HepG2 (cell line): ENCODE results near the gene ZNF687. TPM values are rescaled to one million over a fixed set of nuclear protein-coding genes. Genes with fewer than 3 reads are reported as not detected.

Source experiments
- CEBPZ ChIP-seq: IDR thresholded peaks from 2 replicates; pipeline ENCODE4 v1.6.1; 2012; ENCODE audit warnings: low read length, improper control_type of control experiment
- ELK4 ChIP-seq: sonication (generic); formaldehyde crosslinking; IDR thresholded peaks from 2 replicates; pipeline ENCODE4 v1.9.0; 2021; ENCODE audit warnings: missing genetic modification reagents, borderline replicate concordance
- GTF2F1 ChIP-seq: fragments of 150-350 bp; IDR thresholded peaks from 2 replicates; pipeline ENCODE4 v1.6.1; 2014; ENCODE audit warnings: low read length
- HNF4G ChIP-seq, 2 experiments: sonication (generic) in 1 of 2; formaldehyde crosslinking in 1 of 2; IDR thresholded peaks; 2 replicates each; pipeline versions ENCODE4 v1.4.0 to v1.6.1; 2011 to 2020; ENCODE audit warnings: borderline replicate concordance in 2 of 2, low read depth in 2 of 2, mild to moderate bottlenecking in 2 of 2, low read length in 1 of 2, missing genetic modification reagents in 1 of 2, moderate library complexity in 1 of 2
- IRF9 ChIP-seq: sonication (generic); formaldehyde crosslinking; IDR thresholded peaks from 2 replicates; pipeline ENCODE4 v1.8.0; 2022; ENCODE audit warnings: missing genetic modification reagents, mild to moderate bottlenecking, borderline replicate concordance
- JUNB ChIP-seq: sonication (generic); formaldehyde crosslinking; IDR thresholded peaks from 2 replicates; pipeline ENCODE4 v1.8.0; 2022; ENCODE audit warnings: missing genetic modification reagents, mild to moderate bottlenecking, borderline replicate concordance
- MZF1 ChIP-seq: sonication (generic); formaldehyde crosslinking; IDR thresholded peaks from 2 replicates; pipeline ENCODE4 v1.8.1; 2023; ENCODE audit warnings: mild to moderate bottlenecking, missing genetic modification reagents, borderline replicate concordance
- RBM39 ChIP-seq: fragments of 200-400 bp; formaldehyde crosslinking; IDR thresholded peaks from one replicate; pipeline ENCODE4 v1.6.1; 2018; ENCODE audit warnings: antibody characterized with exemption, mild to moderate bottlenecking, low read depth, low read length; ENCODE audit not compliant: poor library complexity, severe bottlenecking
- RORA ChIP-seq: sonication (generic); formaldehyde crosslinking; IDR thresholded peaks from 2 replicates; pipeline ENCODE4 v1.5.0; 2020; ENCODE audit warnings: mild to moderate bottlenecking, missing genetic modification reagents, moderate library complexity
- SUZ12 ChIP-seq: fragments of 150-350 bp; IDR thresholded peaks from 2 replicates; pipeline ENCODE4 v1.6.1; 2014; ENCODE audit warnings: low read depth, low read length
- TERF1 ChIP-seq: sonication (generic); formaldehyde crosslinking; IDR thresholded peaks from 2 replicates; pipeline ENCODE4 v1.8.0; 2022; ENCODE audit warnings: mild to moderate bottlenecking, missing genetic modification reagents, moderate library complexity
- THAP7 ChIP-seq: sonication (generic); formaldehyde crosslinking; IDR thresholded peaks from 2 replicates; pipeline ENCODE4 v1.8.1; 2023; ENCODE audit warnings: mild to moderate bottlenecking, missing genetic modification reagents
- ZFAT ChIP-seq: sonication (generic); formaldehyde crosslinking; conservative IDR thresholded peaks from 2 replicates; pipeline ENCODE4 v1.8.1; 2023; ENCODE audit warnings: missing genetic modification reagents, inconsistent platforms
- ZNF230 ChIP-seq: sonication (generic); formaldehyde crosslinking; IDR thresholded peaks from 2 replicates; pipeline ENCODE4 v1.4.0; 2020; ENCODE audit warnings: mild to moderate bottlenecking, missing genetic modification reagents
- ZNF577 ChIP-seq: sonication (generic); formaldehyde crosslinking; IDR thresholded peaks from 2 replicates; pipeline ENCODE4 v1.4.0; 2020; ENCODE audit warnings: mild to moderate bottlenecking, low read depth, missing genetic modification reagents, borderline replicate concordance
- ZNF616 ChIP-seq: sonication (generic); formaldehyde crosslinking; IDR thresholded peaks from 2 replicates; pipeline ENCODE4 v1.5.0; 2020; ENCODE audit warnings: low read depth, mild to moderate bottlenecking, missing genetic modification reagents
- ZNF776 ChIP-seq: sonication (generic); formaldehyde crosslinking; IDR thresholded peaks from 2 replicates; pipeline ENCODE4 v1.4.0; 2020; ENCODE audit warnings: mild to moderate bottlenecking, missing genetic modification reagents
- polyA plus RNA-seq, 8 experiments: library from polyadenylated mRNA; depleted of rRNA in 3 of 8; stranded (reverse) in 7 of 8; unstranded in 1 of 8; fragments of >200 nt; fragmentation: Illumina TruSeq in 4 of 8; extraction: Trizol in 4 of 8; gene quantifications; 2 replicates each; pipeline versions ENCODE4 v1.2.1 to v1.2.3, GENCODE V29; 2011 to 2016; ENCODE audit warnings: low read depth in 4 of 8, missing spikeins in 1 of 8, mixed read lengths in 1 of 8; ENCODE audit not compliant: insufficient read depth in 1 of 8
- total RNA-seq, 5 experiments: library from RNA; depleted of rRNA; stranded (reverse); fragments of >200 nt; fragmentation: Illumina TruSeq; extraction: Trizol; gene quantifications; 2 replicates each; pipeline ENCODE4 v1.2.3, GENCODE V29; 2016; ENCODE audit warnings: low read depth in 1 of 5

ZNF687 gene
- total and polyA plus RNA-seq, 2 of the 13 experiments (the other 11 are each of a cell fraction or from before 2014, with no cell fraction given): 14.1 to 16.5 TPM

GRCh38 chr1:151281225-151281968, 702 bp upstream of the ZNF687 start (continued):
- TF ChIP-seq TERF1 (CRISPR knock-in tag) (no peak), SUZ12 (no peak), JUNB (CRISPR knock-in tag) (no peak), HNF4G (IDR thresholded peaks at IDR 0.05; ENCODE audit: borderline replicate concordance, low read depth, low read length) (peak; percentile 24; the same call in 1 of the 2 replicates), HNF4G (CRISPR knock-in tag; IDR thresholded peaks at IDR 0.05; ENCODE audit: borderline replicate concordance, low read depth) (peak; percentile 17; the same call in 1 of the 2 replicates), RORA (CRISPR knock-in tag) (no peak), IRF9 (CRISPR knock-in tag) (peak; percentile 33; the same call in 1 of the 2 replicates), ZNF776 (CRISPR knock-in tag) (no peak; the same call in 1 of the 2 replicates), THAP7 (0 out of 2 replicates have a peak, but pooled peaks have one; percentile 26), ZNF230 (CRISPR knock-in tag) (peak; percentile 76; the same call in 1 of the 2 replicates), MZF1 (CRISPR knock-in tag) (no peak), ZNF616 (CRISPR knock-in tag) (no peak; the same call in 1 of the 2 replicates), GTF2F1 (no peak), RBM39 (no peak), CEBPZ (no peak), ZNF577 (CRISPR knock-in tag) (0 out of 2 replicates have a peak, but pooled peaks have one; percentile 64), ELK4 (no peak), ZFAT (CRISPR knock-in tag) (no peak)
